GM12864 (cell line): ENCODE measurements around the gene AHDC1.

ENCODE experiments used
- DNase-seq: peaks from one replicate; pipeline ENCODE4 v3.0.0-alpha.2; 2011; ENCODE audit warnings: low read depth
- H3K4me3 ChIP-seq: 2 replicates; pipeline ENCODE4 v1.5.1; 2011; ENCODE audit warnings: mild to moderate bottlenecking, low read depth, low read length, control low read depth
- TF ChIP-seq, protein P1 (sequence below): IDR thresholded peaks from 2 replicates; pipeline ENCODE4 v1.5.1; 2011; ENCODE audit warnings: low read depth, mild to moderate bottlenecking, moderate library complexity, low read length, control low read depth, inconsistent platforms; ENCODE audit errors: missing control alignments

The AHDC1 gene

DNA sequence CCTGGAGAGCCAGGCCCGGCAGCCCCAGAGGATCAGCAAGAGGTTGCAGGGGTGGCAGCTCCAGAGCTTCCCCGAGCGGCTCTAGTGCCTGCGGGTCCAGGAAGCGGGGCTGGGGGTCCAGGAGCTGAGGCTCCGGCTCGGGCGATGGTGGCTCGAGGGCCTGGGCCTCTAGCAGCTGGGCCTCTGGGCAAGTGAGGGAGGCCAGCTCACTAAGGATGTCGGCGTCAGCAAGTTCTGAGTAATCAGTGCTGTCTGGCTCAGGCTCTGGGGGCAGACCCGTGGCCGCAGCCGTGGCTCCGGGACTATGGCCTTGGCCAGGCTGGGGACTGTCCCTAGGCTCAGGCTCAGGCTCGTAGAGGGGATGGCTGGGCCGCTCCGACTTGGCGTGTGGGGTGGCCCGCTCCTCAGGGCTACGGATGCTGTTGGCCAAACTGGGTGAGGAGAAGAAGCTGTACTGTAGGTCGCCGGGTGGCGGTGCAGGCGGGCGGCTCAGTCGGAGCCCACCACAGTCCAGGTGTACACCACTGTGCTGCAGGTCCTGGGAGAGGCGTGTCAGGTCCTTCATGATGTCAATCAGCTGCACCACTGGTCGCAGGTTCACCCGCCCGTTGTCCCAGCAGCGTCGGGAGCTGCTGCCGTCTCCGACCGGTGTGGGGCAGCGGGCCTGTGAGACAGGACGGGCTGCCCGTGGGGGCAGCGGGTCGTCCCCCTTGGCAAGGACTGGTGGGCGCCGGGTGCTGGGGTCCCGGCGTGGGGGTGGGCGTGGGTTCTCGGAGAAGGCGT lies 52.6 kb downstream of the AHDC1 start:
- DNase-seq, result no peak
- TF ChIP-seq, protein P1, sequence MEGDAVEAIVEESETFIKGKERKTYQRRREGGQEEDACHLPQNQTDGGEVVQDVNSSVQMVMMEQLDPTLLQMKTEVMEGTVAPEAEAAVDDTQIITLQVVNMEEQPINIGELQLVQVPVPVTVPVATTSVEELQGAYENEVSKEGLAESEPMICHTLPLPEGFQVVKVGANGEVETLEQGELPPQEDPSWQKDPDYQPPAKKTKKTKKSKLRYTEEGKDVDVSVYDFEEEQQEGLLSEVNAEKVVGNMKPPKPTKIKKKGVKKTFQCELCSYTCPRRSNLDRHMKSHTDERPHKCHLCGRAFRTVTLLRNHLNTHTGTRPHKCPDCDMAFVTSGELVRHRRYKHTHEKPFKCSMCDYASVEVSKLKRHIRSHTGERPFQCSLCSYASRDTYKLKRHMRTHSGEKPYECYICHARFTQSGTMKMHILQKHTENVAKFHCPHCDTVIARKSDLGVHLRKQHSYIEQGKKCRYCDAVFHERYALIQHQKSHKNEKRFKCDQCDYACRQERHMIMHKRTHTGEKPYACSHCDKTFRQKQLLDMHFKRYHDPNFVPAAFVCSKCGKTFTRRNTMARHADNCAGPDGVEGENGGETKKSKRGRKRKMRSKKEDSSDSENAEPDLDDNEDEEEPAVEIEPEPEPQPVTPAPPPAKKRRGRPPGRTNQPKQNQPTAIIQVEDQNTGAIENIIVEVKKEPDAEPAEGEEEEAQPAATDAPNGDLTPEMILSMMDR, result no peak
- H3K4me3 ChIP-seq, result no peak overlapping the region

DNA sequence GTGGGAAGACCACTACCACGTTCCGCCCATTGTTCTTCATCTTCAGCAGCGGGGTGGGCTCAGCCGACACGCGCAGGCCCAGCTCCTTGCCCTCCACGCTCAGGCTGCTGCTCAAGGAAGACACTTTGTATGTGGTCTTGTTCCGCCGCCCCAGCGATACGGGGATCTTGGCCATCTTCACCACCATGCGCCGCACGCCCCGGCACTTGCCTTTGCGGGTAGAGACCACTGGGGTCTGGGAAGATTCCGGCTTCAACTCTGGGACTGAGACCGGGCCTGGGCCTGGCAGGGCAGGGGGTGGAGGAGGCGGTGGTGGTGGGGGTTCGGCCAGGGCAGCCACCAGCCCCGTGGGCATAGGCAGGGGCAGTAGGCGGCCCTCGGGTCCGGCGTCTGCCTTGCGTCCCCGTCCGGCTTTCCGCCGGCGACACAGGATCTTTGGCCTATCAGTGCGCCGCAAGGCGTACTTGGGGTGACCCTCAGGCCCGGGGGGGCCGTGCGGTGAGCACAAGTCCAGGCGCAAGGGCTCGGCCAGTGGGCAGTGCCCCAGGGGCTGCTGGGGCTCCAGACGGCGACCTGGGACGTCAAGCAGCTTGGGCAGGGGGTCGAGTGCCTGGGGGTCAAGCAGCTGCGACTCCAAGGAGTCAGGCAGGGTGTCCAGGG lies 53.3 kb downstream of the AHDC1 start:
- no peak overlapping the region for H3K4me3 ChIP-seq
- TF ChIP-seq, protein P1, result no peak
- DNase-seq, result no peak

DNA sequence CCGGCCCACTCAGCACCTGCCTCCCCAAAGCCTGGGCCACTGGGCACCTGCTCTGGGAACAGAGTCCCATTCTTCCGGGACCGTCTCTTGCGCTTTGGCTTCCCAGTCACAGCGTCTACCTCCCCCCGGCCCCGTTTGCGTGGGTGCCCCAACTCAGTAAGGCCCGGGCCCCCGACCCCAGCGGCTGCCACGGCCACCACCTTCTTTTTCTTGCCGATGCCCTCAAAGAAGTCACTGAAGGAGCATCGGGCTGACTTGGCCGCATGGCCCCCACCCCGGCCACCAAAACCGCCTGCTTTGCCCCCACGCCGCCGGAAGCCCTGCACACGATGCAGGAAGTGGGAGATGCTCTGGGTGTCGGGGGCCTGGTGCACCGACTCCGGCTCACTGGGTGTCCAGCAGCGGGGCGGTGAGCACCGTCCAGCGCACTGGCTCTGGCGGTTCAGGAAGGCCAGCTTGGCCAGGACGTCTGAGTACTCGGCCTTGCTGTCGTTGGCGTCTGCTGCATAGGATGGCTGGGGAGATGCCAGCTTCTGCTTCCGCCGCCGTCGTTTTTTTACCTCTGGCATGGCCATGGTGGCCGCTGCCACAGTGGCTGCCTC lies 54.0 kb downstream of the AHDC1 start:
- TF ChIP-seq, protein P1, result no peak
- H3K4me3 ChIP-seq, result no peak overlapping the region
- DNase-seq, result no peak

DNA sequence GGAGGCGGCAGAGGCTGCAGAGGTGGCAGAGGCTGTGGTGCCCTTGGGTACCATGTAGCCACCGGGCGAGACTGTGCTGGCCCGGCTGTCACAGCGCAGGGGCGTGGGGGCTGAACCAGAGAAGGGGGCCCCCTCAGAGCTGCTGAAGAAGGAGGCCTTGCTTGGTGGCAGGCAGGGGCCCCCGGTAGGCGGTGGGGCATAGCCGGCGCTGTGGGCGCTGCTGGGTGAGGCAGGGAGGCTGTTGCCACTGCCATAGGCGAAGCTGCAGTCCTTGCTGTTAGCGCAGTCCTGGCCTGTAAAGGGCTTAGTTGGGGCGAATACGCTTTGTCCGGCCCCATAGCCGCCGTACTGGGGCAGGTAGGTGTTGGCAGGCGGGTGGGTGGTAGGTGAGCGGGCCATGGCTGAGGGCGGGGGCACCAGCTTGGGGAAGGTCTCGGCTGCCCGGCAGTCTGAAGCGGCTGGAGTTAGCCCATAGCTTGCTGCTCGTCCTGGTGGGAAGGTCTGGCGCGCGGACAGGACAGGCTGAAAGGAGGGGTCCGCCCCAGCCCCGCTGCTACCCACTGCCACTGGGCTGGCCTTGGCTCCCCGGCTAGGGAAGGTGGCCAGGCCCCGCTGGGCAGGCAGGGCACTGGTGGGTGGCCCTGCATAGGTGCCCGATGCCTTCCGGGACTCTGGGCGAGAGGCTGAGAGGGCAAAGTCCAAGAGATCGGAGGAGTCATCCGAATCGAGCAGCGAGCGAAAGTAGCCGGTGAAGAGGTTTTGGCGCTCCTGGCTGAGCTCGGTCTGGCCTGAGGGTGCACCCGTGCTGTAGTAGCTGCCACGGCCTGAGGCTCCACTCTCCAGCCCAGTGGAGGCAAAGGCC lies 54.9 kb downstream of the AHDC1 start:
- no peak for DNase-seq
- TF ChIP-seq, protein P1, result no peak
- H3K4me3 ChIP-seq, result no peak overlapping the region

DNA sequence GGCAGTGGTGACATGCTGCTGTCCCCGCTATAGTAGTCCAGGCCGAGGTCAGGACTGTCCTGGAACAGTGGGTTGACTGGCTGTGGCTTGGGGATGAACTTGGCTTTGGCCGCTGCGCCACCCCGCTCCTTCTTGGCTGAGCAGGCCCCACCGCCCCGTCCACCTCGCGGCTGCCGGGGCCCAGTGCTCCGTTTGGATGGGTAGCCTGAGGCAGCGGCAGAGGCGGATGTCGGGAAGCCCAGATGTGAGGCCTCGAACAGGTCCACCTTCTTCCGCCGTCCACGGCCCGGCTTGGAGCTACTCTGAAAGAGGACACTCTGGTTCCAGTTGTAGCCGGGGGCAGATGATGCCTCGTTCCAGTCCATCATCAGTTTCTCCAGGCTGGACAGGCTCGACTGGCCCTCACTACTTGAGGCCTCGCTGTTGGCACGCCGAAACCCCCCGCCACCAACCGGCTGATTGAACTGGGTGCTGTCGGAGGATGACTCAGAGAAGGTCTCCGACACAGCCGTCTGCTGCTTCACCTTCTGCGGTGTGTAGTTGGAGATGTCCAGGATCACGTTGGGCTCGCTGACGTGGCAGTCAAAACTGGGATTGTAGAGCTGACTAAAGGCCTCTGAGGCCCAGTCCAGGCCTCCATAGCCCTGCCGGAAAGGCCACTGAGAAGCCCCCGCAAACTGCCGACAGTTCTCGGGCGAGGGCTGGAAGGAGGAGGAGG lies 55.6 kb downstream of the AHDC1 start:
- no peak for DNase-seq
- H3K4me3 ChIP-seq, result no peak overlapping the region
- TF ChIP-seq, protein P1, result no peak
